NCI-H187 treated with DMSO at 0.1 percent for 48 hours (cell line): ENCODE measurements around the gene FGF16.
"Not testable (repeated sequence)": the region's sequence is repeated elsewhere in the genome, so short reads cannot be mapped to it uniquely, and the experiment has no call there.

Experiments used
- DNase-seq: peaks from one replicate; lab custom pipeline; 2025; lab: John Stamatoyannopoulos, UW

The FGF16 gene

DNA sequence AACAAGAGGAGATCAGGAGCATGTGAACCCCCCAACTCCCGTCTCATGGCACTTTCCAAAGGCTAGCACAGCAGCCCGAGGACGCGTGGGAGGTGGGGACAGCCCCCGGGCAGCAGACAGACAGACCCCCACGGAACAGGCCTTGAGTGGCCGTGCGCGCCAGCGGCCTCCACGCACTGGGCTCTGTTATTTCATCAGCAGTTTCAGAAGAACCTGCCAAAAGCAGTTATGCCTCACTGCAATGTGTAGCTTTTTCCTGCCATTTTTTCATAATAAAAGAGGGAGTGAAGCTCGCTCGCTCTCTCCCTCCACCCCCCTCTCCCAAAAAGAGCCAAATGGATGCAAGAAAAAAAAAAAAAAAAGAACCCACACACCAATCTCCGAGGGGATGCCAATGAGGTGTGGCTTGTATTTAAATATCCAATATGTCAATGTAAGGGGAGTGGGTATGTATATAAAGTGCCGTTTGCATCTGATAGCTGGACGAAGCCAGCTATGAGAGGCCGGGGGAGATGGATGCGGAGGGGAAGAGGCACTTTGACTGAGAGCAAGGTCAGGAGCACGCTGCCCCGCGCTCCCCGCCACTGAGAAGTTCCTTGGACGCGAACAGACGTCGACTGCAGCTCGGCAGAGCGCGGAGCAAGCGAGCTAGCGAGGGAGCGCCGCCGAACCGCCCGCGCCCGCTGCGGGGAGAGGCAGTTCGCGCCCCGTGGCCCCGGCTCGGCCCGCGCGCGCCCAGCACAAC is at the start of gene FGF16:
Gene FGF16 (plus strand): TSS at position 482 of the 745 bp plus-strand sequence. CDS start 286 bp downstream, outside the sequence.
- no peak for DNase-seq

DNA sequence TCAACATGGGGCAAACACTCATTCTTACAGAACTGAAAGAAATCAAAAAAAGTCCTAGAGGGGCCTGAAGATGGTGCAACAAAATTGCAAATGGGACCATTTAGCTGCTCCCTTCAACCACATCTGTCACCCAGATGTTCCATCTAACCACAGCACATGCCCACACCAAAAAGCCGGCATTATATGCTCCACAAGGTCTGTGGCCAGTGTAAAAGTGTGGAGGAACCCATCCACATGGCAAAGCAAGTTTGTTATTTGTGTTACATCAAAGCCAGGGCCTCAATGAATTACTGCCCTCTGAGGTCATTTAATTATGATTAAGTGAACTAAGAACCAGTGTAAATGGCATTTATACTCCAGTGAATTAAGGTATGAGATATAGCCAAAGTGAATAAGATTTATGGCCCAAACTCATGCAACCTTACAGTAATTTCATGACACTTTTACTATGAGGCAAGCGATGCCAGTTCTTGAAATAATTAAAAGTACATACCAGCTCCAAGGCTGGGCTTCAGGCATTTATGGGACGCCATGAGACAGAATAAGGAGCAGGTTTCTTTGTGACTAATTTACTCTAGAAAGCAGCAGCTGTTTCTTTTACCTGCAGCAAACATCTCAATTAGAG is 48.7 kb upstream of the FGF16 start:
- no peak for DNase-seq

DNA sequence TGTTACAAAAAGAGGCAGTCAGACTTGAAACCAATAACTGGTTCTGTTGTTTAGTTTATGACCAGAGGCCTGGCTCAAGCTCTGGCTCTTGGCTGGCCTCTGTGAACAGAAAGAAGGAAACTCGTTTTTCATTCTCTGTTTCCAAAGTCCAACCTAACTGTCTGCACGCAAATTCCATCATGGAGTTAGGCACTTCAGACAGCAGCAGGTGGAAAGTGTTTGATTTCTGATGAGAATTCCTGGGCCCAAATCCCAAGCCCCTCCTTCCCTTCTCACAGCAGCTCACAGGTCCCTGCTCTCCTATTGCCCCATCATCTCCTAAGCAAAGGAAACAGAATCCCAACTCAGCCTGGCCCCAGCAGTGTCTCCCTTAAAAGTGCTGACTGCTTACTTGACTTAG is 42.8 kb upstream of the FGF16 start:
- no peak for DNase-seq

DNA sequence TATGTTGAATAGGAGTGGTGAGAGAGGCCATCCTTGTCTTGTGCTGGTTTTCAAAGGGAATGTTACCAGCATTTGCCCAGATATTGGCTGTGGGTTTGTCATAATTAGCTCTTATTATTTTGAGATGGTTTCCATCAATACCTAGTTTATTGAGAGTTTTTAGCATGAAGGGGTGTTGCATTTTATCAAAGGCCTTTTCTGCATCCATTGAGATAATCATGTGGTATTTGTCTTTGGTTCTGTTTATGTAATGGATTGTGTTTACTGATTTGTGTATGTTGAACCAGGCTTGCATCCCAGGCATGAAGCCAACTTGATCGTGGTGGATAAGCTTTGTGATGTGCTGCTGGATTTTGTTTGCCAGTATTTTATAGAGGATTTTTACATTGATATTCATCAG is 39.4 kb upstream of the FGF16 start:
- not testable (repeated sequence) for DNase-seq

DNA sequence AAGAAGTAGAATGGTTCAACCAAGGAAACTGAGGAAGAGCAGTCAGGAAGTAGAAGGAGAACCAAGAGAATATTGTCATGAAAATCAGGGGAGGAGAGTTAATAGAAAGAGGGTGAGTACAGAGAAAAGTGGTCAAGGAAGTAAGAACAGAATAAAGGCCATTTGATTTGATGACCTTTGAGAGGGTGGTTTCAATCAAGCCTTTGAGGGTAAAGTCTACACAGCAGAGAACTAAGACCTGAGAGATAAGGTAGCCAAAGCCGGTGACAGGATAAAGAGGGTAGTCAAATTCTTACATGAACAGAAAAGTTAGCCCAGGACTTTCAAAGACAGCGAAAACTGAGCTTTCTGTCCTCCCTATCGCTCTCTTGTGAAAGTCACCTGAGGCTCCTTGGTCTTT is 34.6 kb upstream of the FGF16 start:
- no peak for DNase-seq

DNA sequence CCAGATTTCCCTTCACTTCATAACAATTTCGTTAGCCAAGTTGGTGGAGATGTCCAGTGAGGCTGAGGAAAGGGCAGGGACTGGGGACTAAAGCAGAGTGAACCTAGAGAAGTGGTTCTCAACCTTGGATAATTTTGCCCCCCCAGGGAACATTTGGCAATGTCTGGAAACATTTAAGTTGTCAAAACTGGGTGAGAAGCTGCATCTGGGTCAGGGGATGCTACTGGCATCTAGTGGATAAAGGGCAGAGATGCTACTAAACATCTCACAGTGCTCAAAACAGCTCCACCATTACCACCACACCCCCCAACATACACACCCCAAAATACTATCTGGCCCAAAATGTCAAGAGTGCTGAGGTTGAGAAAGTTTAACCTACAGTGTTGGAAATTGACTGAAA is 32.0 kb upstream of the FGF16 start:
- no peak for DNase-seq

DNA sequence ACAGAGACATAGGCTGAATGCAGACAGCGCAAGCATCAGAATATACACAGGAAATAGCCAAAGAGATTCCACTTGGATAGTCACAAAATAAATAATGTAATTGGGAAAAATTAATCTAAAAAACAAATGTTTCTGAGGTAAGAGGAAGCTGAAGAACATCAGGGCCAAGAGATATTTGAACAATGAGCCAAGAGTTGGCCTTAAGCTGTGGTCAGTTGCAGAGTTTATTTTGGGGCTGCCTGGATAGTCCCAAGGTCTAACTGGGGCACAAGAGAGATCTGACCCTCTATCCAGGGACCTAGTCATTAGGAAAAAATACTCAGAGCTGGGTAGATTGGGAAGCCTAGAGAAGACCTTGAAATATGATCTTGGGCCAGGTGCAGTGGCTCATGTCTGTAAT is 31.3 kb upstream of the FGF16 start:
- no peak for DNase-seq

DNA sequence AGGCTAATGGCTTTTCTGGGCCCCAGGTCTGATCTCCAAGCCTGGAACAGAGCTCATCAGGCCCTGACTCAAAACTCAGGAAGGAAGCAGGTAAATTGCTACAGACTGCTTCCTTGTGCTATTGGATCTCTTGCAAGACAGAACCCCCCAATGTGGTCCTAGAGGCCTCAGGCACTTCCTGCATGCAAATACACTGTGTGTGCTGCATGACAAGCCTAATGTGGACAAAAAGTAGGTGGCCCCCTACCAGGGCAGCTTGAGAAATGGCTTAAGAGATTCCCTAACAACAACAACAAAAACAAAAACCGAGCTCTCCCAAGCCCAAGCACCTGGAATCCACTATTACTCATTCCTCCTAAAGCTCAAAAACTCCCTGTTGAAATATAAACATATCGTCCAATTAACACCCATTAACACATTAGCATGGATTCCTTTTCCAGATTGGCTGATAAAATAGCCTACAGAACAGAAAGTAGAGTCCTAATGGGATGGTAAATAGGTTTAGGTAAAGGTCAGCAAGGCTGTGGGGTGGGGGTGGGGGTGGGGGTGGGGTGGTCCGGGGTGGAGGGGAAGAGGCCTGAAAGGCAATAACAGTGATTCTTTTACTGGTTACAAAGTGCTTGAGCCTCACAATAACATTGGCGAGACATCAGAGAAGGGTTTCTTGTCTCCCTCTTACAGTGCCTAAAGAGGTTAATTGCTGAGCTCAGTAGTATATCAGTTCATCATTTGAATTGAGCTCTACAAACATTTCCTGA is 24.1 kb upstream of the FGF16 start:
- DNase-seq = no peak

DNA sequence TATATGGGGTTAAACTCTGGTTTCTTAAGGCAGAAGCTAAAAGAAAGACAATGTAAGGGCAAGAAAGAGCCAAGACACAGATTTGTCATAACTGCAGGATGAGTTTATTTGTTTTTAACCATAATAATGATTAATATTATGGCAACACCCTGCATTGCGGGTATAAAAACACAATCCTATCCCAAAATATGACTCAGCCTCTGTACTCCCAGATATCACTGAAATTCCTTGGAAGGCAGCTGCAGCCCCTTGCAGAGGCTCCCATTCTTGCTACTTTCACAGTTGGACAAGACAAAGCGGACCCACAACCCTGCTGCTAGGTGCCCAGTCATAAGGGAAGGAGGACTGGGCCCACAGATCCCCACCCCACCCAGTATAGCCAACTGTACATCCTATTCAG is 20.4 kb upstream of the FGF16 start:
- DNase-seq = no peak

DNA sequence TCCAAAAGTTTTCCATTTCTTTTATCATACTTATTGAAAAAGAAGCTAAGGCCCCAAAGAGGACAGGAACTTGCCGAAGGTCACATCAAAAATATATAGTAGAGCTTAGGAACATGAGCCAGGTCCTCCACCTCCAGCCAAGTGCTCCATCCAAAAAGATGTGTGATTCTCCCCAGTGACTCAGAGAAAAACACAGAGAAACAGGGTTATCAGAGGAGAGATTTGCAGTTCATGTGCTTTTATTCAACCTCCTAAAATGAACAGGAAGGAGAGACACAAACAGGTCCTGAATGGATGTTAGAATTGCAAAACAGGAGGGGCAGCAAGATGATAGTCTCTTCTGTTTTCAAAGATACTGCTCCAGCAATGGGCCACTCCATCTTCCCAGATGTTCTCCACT is 19.6 kb upstream of the FGF16 start:
- DNase-seq = no peak

DNA sequence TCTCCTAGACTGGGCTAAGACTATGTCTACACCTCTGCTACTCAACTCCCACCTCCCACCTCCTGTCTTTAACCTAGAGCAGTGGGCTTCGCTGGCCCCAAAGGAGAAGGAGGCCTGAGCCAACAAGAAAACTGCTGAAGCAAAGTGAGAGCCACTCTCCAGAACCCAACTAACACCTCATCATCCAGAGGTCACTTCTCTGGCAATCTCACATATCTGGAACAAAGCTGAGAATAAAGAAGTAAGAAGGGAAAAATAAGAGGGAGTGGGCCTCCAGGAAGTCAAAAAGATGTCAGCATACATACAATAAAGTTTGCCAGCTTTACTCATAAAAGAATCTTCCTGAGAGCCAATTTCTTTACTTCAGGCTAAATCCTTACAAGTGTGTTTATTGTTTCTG is 18.6 kb upstream of the FGF16 start:
- no peak for DNase-seq

DNA sequence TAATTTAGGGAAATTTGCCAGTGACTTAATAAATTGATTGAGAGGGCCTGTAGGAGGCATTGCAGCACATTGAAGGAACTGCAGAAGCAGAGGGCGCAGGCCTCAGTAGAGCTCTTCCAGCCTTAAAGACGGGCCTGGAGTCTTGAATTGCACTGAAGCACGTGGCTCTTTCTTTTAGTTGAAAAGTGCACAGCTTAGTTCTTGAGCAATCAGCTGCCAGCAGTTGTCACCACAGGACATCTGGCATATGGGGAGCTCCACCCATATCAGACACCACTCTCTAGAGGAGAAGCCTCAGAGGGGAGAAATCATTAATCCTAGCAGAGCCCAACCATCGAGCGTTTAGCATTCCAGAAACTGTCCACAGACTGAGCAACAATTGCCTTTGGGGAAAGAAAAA is 16.0 kb upstream of the FGF16 start:
- DNase-seq = no peak

DNA sequence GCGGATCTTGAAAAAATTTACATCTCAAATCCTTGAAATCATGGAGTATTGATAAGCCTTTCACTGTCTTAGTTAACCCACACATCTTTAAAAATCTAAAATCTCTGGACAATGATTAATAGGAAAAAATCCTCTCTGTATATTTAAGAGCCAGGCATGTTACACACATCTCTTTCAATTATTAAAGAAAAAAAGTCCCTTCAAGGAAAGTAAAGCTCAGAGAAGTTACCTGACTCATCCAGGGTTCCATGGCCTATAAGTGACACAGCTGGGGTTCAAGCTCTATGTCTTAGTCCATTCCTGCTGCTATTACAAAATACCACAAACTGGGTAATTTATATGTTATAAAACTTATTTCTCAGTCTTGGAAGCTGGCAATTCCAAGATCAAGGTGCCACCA is 14.2 kb upstream of the FGF16 start:
- no peak for DNase-seq

DNA sequence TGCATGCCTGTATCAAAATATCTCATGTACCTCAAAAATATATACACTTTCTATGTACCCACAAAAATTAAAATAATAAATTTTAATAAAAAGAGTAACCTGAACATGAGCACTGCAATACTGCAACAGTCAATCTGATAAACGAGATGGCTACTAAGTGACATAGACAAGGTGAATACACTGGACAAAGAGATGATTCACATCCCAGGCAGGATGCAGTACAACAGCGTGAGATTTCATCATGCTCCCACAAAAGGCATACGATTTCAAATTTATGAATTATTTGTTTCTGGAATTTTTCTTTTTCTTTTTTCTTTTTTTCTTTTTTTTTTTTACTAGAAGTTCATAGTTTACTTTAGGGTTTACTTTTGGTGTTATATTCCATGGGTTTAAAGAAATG is 12.2 kb upstream of the FGF16 start:
- DNase-seq = no peak

DNA sequence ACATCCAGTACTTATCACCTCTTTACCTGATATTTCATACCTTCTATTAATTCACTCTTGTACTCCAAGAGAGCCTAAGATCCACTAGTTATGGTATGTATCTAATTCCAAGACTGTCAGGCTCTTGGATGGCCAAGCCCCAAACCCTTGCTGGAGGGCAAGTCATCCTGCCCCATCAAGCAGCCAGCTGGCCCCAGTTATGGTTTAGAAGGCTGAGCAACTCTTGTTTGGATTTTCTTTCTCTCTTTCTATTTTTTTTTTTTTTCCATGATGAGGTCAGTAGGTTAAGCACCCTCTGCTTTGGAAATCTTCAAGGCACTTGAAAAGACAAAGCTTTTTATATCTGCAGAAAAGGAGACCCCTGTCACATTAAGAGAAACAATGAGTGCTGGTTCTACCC is 10.9 kb upstream of the FGF16 start:
- DNase-seq = no peak

DNA sequence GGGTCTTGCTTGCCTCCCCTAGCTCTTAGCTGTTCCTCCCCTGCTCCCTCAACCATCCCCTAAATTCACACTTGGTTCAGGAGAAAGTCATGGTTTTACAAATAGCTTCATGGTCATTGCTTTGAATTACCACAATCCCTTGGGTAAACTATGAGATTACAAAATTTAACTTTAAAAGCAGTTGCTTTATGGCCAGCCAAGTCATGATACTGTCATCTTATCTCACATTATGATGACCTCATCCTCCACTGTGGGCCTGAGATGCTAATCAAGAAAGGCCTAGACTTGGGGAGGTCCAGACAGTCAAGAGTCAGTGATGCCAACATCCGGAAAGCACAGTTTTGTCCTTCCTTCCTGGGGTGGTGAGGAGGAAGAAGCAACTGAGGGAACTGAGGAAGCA is 10.5 kb upstream of the FGF16 start:
- DNase-seq = no peak

DNA sequence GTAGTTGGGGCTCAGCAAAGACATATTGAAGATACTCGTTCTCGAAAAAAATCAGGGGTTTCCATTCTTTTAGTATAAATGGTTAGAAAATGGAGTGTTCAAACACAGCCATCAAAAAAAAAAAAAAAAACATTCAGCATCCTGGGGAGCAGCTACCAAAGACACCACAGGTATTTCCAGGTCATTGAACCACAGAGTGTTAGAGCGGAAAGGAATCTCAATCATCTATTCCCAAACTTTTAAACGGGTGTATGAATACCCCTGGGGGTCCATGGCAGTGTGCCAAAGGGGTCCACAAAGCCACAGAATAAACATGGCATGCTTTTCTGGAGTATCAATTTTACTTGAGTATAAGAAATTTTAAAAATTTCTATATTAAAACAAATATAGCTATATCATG is 6.9 kb upstream of the FGF16 start:
- DNase-seq = no peak

DNA sequence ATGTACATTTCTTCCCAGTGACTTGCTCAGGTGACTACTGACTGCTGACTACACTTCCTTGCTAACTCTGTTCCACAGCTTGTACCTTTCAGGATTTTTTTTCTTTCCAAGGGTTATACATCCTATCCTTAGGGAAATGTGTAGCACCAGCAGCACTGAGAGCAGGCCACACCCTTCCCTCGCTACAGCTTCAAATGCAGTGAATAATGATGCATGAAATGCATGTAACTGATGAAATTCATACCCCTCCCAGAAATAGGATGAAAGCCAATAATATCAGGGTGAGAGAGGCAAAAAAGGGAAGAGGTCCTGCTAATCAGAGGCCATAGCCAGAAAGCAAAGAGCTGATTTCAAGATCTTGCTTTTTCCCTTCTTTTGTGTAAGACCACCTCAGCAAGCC is 6.2 kb upstream of the FGF16 start:
- DNase-seq = no peak

DNA sequence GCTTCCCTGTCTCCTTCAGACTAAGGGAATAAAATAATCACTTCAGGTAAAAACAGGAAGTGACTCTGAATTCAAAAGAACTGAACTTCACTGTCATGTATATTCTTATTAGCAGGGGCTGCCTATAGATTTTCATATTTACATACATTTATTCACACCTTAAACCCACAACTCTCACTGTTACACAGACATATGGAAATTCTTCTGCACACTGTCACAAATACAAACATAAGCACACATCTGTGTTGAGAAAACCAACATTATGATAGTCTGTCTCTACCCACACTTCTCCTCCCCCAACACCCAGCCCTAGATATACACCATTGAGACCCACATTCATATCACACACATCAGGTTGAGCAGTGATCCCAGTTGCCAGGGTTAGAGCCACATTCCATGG is 5.7 kb upstream of the FGF16 start:
- no peak for DNase-seq

DNA sequence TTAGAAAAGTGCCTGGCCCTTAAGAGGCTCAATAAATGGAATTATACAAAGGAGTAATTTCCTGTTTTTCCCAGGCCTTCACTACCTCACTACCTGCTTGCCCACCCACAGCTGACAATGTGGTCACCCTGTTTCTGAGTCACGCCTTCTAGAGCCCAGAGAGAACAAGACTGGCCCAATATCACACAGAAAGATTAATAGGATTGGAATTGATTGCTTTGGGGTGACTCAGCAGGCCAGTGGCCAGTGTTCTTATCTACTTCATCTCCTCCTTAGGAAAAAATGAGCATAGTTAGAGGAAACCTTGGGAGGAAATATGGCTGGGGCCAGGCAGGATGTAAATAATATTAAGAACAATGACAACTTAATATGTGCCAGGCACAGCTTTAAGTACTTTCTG is 4.5 kb upstream of the FGF16 start:
- DNase-seq = no peak

DNA sequence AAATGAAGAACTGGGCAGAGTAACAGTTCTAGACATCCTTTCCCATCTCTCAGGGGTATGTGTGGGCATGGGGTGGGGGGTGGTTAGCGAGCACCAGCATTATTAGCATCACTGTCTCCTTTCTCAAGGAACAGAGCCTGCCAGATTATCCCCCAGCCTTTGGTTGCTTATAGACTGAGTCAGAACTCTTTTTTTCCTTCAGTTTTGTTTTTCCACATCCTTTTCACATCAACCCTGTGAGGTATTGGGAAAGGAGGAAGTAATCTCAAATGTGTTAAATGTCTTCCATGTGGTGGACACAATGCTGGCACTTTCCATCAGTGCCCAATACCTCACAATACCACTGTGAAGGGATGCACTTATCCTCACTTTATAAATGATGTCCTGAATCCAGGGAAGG is 3.1 kb upstream of the FGF16 start:
- no peak for DNase-seq

DNA sequence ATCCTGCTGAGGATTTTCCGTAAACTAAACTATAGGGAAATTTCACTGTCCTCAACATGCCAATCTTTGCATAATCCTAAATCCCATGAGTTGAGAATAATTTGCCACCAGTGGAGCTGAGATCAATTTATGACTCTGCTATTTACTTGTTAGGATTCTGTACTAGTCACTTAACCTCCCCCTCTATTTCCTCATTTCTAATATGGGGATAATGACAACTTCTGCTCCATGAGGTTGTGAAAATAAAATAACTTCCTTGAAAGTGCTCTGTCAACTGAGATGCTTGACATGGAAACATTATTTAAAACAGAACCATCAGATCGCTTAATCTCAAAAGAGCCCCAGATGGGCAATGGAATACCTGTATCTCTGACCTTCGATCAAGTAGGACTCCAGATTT is 2.6 kb upstream of the FGF16 start:
- no peak for DNase-seq

DNA sequence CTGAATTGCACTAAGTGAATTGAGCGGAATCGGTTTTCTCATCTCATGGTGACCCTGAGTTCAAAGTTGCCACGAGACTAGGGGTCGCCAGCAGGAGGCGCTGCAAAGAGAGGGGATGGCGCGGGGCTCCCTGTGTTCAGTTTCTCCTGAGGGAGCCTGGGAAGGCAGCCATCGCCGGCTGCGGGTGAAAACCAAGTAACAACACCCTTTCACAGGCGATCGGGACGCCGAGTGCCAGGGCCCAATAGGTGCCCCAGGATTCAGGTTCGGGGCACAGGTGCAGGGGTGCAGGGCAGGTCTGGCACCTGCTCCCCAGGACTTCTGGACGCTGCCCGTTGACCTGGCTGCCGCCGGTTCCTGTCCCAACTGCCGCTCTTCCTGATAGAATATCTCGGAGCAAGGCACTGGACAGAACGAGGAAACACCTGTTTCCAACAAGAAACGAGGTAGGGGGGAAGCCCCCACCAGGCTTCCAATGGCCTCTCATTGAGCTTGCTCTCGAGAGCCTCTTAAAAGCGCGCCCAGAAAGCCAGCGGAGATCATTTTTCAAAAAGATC is 1.1 kb upstream of the FGF16 start:
- no peak for DNase-seq
